Measurements from ENCODE around the gene ZNF385A.

Gene ZNF385A

DNA sequence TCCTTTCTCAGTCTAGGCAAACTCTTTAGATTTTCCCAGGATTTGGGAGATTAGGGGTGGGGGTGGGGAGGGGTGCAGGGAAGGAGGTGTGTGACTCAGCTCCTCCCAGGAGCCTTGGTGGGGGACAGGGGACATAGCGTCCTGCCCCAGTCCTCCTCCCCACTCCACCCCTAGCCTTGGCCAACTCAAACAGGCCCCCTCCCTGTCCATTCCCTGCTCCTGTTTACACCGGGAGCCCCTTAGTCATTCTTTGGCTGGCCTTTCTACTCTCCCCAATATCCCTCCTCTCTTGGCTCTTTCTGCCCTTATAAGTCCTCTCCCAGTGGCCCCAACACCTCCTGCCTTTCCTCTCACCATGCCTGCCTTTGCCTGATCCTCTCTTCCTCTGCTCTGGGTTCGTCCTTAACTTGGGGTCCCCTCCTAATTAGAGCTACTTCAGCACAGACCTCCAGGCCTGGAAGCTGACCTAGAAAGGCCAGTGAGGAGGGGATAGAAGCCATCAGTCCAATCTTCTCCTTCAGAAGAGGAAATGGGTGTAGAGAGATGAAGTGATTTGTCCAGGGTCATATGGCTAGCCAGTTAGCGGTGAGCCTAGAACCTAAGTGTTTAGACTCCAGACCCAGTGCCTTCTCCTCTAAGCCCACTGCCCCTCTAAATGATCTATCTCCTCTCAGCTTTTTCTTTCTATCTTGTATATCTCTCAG is 36.8 kb upstream of the ZNF385A start:
- ATAC-seq (replicated peaks), result no peak
- peak overlapping the region; percentile 42 to 84 for H3K27ac Mint-ChIP-seq
- H3K36me3 Mint-ChIP-seq (ENCODE audit: insufficient read depth), result peaks cover 18% of the 10 kb centered on the region
- no peaks in the 10 kb centered on the region for H3K9me3 Mint-ChIP-seq
- no peak for DNase-seq
- H3K4me3 Mint-ChIP-seq, result peak overlapping the region; percentile 9 to 35
- H3K27me3 Mint-ChIP-seq, result peaks cover 11 to 27% of the 10 kb centered on the region in 2 donors
- H3K4me1 Mint-ChIP-seq (ENCODE audit: low read depth in 2 of 2), result peaks cover 37 to 38% of the 10 kb centered on the region in 2 donors

DNA sequence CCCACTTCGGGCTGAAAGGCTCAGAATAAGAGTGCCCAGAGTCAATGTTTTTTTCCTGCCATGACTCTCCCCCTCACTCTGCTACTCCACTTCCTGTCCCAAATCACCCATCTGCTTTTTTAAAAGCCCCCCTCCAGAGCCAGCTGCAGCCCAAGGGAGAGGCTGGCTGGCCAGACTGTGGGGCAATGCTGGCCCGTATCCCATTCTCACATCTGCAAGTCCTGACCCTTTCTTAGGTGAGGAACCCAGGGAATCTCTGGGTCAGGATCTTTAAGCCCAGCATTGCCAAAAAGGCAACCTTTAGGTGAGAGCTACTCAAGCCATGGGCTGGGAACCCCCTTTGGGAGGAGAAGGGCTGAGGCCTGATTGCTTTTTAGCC is 36.2 kb upstream of the ZNF385A start:
- ATAC-seq (replicated peaks), result no peak
- Mint-ChIP-seq H3K27me3 (peaks cover 7 to 22% of the 10 kb centered on the region in 2 donors), H3K9me3 (no peaks in the 10 kb centered on the region), H3K4me3 (peak overlapping the region; percentile 76 to 98), H3K36me3 (ENCODE audit: insufficient read depth) (peaks cover 18% of the 10 kb centered on the region), H3K4me1 (ENCODE audit: low read depth in 2 of 2) (peaks cover 42 to 43% of the 10 kb centered on the region in 2 donors), H3K27ac (peak overlapping the region; percentile 42 to 84)
- DNase-seq, result no peak

DNA sequence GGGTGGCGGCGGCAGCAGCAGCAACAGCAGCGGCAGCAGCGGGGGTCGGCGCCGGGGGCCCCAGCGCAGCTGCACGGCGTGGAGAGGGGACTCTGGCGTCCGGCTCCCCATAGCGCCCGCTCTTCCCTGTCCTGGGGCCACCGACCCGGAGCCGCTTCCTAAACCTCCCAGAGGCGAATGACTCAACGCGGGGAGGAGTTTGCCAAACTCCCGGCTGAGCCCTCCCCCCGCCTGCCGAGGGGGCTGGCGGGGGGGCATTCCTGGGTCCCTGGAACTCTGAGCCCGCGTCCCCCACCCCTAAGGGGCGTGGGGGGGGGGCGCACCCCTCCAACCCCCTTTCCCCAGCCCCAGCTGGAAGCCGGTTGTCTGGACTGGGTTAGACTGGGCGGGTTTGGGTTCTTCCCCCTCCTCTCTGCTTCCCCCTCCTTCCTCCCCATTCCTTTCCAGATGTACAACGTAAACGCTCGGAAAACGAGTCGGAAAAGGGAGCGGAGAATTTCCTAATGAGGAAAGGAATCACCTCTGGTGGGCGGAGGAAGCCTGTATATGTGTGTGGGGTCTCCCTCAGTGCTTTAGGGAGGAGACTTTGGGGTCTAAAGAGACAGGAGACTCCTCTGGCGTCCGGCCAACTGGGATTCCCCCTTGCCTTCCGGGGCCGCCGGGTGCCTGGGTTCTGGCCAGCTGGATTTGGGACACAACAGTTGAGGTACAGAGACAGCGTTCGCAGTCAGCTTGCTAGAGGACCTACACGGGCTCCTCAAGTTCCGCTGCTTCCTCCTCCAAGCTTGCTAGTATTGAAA is 34.8 kb upstream of the ZNF385A start, which contains the start of gene ITGA5:
Gene ITGA5 (minus strand): TSS at position 179 of the 800 bp plus-strand sequence. CDS start 68 bp downstream, at position 111.
- H3K27ac Mint-ChIP-seq, result peak within 1 kb of the TSS; percentile 89 to 99
- peaks cover 51 to 53% of the 10 kb centered on the region in 2 donors for H3K4me1 Mint-ChIP-seq (ENCODE audit: low read depth in 2 of 2)
- no peak for DNase-seq
- H3K36me3 Mint-ChIP-seq (ENCODE audit: insufficient read depth), result peaks cover 21% of the 10 kb centered on the region
- no peaks in the 10 kb centered on the region for H3K9me3 Mint-ChIP-seq
- peak; percentile 36 for ATAC-seq (replicated peaks)
- H3K4me3 Mint-ChIP-seq, result peak within 1 kb of the TSS; percentile 76 to 98
- H3K27me3 Mint-ChIP-seq, result peaks cover 0 to 17% of the 10 kb centered on the region in 2 donors

DNA sequence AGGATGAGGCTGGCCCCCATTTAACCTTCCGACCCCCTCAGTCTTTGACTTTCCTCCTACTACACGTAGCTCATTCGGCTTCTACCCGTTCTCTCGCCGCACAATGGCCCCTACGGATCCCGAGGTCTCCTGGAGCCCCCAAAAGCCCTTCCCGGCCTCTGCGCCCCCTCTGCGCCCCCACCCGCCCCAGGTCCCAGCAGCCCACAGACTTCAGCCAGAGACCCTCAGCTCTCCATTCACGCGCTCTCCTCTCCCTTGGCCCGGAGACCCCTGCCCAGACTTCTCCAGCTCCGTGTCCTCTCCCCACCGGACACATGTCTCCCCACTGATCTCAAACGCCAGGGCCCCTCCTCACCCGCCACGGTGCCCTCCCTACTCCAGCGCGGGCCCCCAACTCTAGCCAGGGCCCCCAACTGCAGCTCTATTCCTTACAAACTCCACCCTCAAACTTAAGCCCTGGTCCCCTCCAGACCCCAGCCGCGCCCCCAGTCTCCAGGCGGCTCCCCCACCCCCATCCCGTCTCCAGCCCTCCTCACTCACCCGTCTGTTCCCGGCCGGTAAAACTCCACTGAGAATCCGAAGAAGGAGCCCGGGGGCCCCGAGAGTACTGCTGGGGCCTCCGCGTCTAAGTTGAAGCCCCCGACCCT is 34.0 kb upstream of the ZNF385A start:
- peaks cover 0 to 17% of the 10 kb centered on the region in 2 donors for H3K27me3 Mint-ChIP-seq
- ATAC-seq (replicated peaks) (peak; percentile 4), DNase-seq (no peak)
- H3K9me3 Mint-ChIP-seq, result no peaks in the 10 kb centered on the region
- peaks cover 58% of the 10 kb centered on the region in 2 donors for H3K4me1 Mint-ChIP-seq (ENCODE audit: low read depth in 2 of 2)
- peaks cover 21% of the 10 kb centered on the region for H3K36me3 Mint-ChIP-seq (ENCODE audit: insufficient read depth)
- peak overlapping the region; percentile 76 to 98 for H3K4me3 Mint-ChIP-seq
- peak overlapping the region; percentile 89 to 99 for H3K27ac Mint-ChIP-seq

DNA sequence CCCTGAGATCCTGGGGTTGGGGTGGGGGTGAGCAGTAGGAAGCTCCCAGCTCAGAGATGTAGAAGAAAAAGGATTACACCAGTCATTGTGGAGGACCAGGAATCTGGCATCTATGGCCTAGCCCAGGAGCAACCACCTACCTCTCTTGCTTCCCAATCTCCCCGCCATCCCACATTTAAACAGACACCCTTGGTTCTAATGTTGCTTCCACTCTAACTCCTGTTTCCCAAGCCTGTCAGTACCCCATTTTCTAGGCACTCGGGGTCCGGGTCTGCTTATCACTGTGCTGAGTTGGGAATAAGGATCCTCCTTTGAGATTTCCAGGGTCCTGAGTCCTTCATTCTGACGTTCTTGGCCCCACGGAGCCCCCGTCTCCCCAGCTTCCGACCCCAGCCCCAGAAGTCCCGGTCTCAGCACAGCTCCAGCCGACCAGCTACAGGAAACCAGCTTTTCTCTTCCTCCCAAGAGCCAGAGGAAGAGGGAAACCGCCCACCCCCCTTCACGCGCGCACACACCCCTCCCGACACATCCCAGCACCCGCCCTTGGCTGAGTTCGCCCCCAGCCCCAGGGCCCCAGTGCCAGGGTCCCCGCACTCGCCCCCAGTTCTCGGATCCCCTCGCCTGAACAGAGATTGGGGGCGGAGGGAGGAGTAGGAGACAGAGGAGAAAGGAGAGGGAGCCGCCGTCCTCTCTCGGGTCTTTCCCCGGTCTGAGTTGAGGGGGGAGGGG is 33.3 kb upstream of the ZNF385A start:
- DNase-seq, result peak in 1 of 3 experiments; percentile 35
- H3K4me1 Mint-ChIP-seq (ENCODE audit: low read depth in 2 of 2), result peaks cover 61 to 62% of the 10 kb centered on the region in 2 donors

DNA sequence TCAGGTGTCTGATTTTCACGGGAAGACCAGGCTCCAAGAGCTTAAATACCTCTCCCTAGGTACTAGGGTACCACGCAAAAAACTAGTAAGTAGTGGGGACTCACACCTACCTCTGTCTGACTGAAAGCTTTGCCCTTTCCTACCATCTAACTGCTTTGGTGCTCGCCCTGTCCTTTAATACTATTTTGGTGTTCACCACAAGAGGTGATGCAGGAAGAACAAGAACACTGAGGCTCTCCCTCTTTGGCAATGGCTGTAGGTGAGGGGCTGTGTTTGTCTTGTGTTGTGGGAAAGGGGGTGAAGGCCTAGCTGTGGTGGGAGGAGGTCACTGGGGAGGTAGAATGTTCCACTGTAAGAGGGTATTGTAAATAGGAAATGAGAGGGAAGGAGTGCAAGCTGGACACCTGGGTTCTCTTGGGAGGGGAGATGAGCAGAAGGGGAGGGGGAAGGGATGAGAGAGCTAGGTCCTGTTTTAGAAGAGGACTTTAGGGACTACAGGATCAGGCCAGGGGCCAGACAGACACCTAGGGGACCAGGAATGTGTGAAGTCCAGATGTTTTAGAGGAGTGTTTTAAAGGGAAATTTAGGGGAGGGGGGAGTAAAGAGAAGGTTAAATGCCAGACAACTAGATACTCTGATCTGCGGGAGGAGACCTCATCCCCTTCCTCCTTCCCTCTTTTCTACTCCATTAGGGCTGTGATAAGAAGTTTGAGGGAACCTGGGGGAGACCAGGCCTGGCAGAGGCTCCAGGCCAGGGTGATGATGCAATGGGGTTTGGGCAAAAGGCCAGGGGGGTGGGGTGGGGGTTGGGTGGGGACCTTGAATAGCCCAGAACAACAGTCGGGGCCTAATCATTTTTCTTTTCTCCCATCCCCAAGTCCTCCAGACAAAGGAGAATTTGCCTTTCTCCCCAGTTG is 32.4 kb upstream of the ZNF385A start:
- peak overlapping the region; percentile 89 to 99 for H3K27ac Mint-ChIP-seq
- peaks cover 0 to 2% of the 10 kb centered on the region in 2 donors for H3K27me3 Mint-ChIP-seq
- peak overlapping the region; percentile 76 to 98 for H3K4me3 Mint-ChIP-seq
- H3K4me1 Mint-ChIP-seq (ENCODE audit: low read depth in 2 of 2), result peaks cover 67 to 68% of the 10 kb centered on the region in 2 donors
- no peaks in the 10 kb centered on the region for H3K9me3 Mint-ChIP-seq
- peaks cover 27% of the 10 kb centered on the region for H3K36me3 Mint-ChIP-seq (ENCODE audit: insufficient read depth)
- DNase-seq (no peak), ATAC-seq (replicated peaks) (no peak)

More for the DNA sequence above, 33.3 kb upstream of the ZNF385A start:
- H3K27ac Mint-ChIP-seq, result peak overlapping the region; percentile 89 to 99
- peak overlapping the region; percentile 76 to 98 for H3K4me3 Mint-ChIP-seq
- no peaks in the 10 kb centered on the region for H3K9me3 Mint-ChIP-seq
- ATAC-seq (replicated peaks), result peak; percentile 14
- peaks cover 24% of the 10 kb centered on the region for H3K36me3 Mint-ChIP-seq (ENCODE audit: insufficient read depth)
- H3K27me3 Mint-ChIP-seq, result peaks cover 0 to 11% of the 10 kb centered on the region in 2 donors

DNA sequence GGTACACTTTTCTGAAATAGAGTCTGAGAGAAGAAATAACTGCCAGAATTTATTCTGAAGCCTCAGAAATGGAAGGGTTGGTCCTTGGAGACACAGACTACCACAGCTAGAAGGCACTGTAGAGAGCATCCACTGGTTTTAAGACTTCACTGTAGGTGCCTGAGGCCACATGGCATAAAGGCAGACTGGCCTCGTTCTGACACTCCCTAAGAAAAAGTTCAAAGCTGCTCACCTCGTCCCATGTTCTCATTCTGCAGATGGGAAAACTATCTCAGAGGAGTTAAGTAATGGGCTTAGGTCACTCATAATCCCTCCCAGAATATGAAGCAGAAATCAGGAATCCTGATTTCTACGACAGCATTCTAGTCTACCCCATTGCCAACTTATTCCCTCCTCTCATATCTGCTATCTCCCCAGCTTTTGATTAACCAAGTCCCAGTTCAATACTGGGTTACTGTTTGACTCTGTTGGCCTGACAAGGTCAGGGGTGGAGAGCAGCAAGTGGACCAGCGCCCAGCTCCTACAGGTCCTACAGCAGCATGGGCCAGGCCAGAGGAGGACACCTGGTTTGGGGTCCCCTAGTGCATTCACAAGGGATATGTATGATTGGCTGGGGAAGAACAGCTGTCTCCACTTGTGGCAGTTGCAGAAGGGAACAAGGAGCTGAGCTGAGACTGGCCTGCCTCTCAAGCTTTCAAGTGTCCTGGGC is 30.8 kb upstream of the ZNF385A start:
- Mint-ChIP-seq H3K36me3 (ENCODE audit: insufficient read depth) (peaks cover 39% of the 10 kb centered on the region), H3K27ac (peak overlapping the region; percentile 89 to 99), H3K27me3 (no peaks in the 10 kb centered on the region), H3K4me1 (ENCODE audit: low read depth in 2 of 2) (peaks cover 66 to 69% of the 10 kb centered on the region in 2 donors), H3K9me3 (no peaks in the 10 kb centered on the region), H3K4me3 (peak overlapping the region; percentile 24 to 76)
- DNase-seq, result no peak
- ATAC-seq (replicated peaks), result no peak

DNA sequence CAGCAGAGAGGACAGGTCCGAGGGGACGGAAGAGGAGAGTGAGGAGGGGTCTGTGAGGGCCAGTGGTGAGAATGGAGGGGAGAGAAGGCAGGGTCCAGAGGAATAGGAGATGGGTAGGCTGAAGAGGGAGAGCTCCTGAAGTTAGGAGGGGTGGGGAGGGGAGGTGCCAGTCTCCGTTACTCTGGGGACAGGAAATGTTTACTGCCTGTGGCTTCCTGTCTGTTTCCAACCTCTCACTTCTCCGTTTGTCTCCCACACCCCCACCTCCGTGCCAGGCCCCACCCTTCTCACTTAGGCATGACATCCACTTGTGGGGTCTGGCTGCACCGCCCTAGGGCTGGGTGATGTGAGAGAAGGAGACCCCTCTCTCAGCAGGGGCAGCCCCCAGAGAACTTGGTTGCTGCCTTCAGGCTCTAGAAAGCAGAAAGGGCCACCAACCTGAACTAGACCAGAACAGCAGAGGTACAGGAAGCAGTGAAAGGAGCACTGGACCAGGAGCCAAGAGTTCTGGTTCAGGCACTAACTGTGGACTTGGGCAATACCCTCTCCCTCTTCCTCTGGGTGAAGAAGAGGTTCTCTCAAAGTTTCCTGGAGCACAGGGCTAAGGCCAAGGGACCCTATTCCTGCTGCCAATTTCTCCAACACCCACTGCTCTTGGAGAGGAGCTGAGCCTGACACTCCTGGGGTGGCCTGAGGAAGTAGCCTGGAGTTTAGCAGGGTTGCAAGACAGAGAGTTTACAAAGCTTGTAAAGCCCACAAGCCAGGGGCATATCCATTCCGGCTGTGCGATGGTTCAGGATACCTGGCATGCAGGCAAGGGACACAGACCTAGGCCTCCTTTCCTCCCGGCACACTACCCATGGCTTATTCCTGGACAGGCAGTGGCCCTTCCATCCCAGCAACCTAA is 29.0 kb upstream of the ZNF385A start:
- Mint-ChIP-seq H3K4me3 (peak overlapping the region; percentile 74 to 78), H3K27me3 (no peaks in the 10 kb centered on the region), H3K9me3 (no peaks in the 10 kb centered on the region), H3K27ac (peak overlapping the region; percentile 93 to 99), H3K4me1 (ENCODE audit: low read depth in 2 of 2) (peaks cover 64 to 71% of the 10 kb centered on the region in 2 donors), H3K36me3 (ENCODE audit: insufficient read depth) (peaks cover 41% of the 10 kb centered on the region)
- DNase-seq, result peak; percentile 76 to 85 (median 83)
- peak; percentile 87 for ATAC-seq (replicated peaks)

DNA sequence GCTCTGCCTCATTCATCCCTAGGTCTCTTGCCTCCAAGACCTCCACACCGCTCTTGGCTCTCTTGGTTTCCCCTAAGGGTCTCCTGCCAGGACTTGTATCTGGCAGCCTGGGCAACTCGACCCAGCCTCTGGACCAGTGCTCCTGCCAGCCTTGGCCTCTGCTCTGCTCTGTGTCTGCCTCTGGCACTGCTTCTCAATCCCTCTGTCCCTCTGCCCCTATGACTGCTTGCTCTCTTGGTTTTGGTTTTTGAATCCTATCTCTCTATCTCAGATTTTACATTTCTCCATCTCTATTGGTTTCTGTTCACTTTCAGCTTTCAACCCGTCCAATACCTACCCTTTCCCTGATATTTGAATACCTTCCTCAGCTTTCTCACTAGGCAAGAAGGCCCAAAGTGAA is 28.3 kb upstream of the ZNF385A start:
- Mint-ChIP-seq H3K9me3 (no peaks in the 10 kb centered on the region), H3K4me1 (ENCODE audit: low read depth in 2 of 2) (peaks cover 64 to 69% of the 10 kb centered on the region in 2 donors), H3K36me3 (ENCODE audit: insufficient read depth) (peaks cover 45% of the 10 kb centered on the region), H3K27ac (peak overlapping the region; percentile 93 to 99), H3K27me3 (no peaks in the 10 kb centered on the region), H3K4me3 (peak overlapping the region; percentile 74 to 78)
- DNase-seq (no peak), ATAC-seq (replicated peaks) (peak; percentile 12)

DNA sequence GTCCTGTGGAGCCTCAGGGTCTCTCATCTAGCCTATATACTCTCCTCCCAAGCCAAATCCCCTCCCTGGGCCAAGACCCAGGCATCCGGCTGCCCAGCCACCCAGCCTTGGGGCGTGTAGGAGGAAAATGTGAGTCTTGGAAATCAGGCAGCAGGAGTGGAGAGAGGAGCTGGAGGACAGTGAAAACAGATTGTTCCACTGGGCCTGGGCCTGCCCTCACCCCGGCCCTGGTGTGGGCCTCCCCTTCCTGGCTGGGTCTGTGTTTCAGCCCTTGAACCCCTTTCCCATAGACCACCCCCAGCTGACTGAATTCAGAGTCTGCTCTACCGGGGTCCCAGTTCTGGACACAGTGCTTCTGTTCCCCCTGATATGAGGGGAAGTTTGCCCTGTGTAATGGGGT is 27.8 kb upstream of the ZNF385A start:
- Mint-ChIP-seq H3K27me3 (no peaks in the 10 kb centered on the region), H3K27ac (peak overlapping the region; percentile 93 to 99), H3K4me1 (ENCODE audit: low read depth in 2 of 2) (peaks cover 63 to 68% of the 10 kb centered on the region in 2 donors), H3K36me3 (ENCODE audit: insufficient read depth) (peaks cover 49% of the 10 kb centered on the region), H3K9me3 (no peaks in the 10 kb centered on the region), H3K4me3 (peak overlapping the region; percentile 74 to 78)
- DNase-seq (no peak), ATAC-seq (replicated peaks) (no peak)

Data from effector memory CD8-positive, alpha-beta T cell (primary cell).